ENCODE data around the gene CHPF. TPM values are rescaled to one million over a fixed set of nuclear protein-coding genes. Genes with fewer than 3 reads are reported as not detected.

CHPF gene
- total and polyA plus RNA-seq, 2 donors (not counting 3 experiments of a cell fraction or from before 2014, with no cell fraction given), result 0.24 to 0.32 TPM

- FAIRE-seq (no peak), DNase-seq (ENCODE audit: low read depth, low spot score) (no peak)
- no peak overlapping the region for H3K4me3 ChIP-seq (replicated peaks in 1 of 3; ENCODE audit: insufficient read depth in 1 of 3, low read depth in 1 of 3, low read length in 3 of 3)
- TF ChIP-seq MAX (IDR thresholded peaks at IDR 0.05; ENCODE audit: insufficient read depth, insufficient read length) (no peak), POLR2AphosphoS5 (IDR thresholded peaks at IDR 0.05; ENCODE audit: insufficient read depth, low read depth, low read length) (no peak), GATA2 (IDR thresholded peaks at IDR 0.05; ENCODE audit: insufficient read depth, insufficient read length, low read depth, low read length) (no peak), POLR2A (IDR thresholded peaks at IDR 0.05; ENCODE audit: low read depth, low read length) (no peak), JUN (IDR thresholded peaks at IDR 0.05; ENCODE audit: borderline replicate concordance, insufficient read depth, insufficient read length, low read depth) (no peak), MYC (IDR thresholded peaks at IDR 0.05; ENCODE audit: low read depth, low read length) (no peak), CTCF (IDR thresholded peaks at IDR 0.05; ENCODE audit: extremely low read depth in 1 of 2, insufficient read depth in 1 of 2, low read depth in 1 of 2, low read length in 2 of 2) (no peak), FOS (IDR thresholded peaks at IDR 0.05; ENCODE audit: borderline replicate concordance, insufficient read depth, low read length) (no peak), EZH2 (IDR thresholded peaks at IDR 0.05; ENCODE audit: borderline replicate concordance, low read depth, low read length, severe bottlenecking) (no peak)
- no peak overlapping the region for H3K27ac ChIP-seq (ENCODE audit: insufficient read depth, low read depth, low read length)
- intact Hi-C loops (cut with micrococcal nuclease) (no loop called here), dilution Hi-C loops (cut with MboI; ENCODE audit: extremely low pct_ligation_motif_present, low sequenced_read_pairs) (no loop called here)
- peaks cover 23% of the 10 kb centered on the region in 2 experiments for H3K27me3 ChIP-seq (ENCODE audit: control insufficient read depth in 2 of 2, insufficient read depth in 2 of 2, low read length in 2 of 2)
- H3K9me1 ChIP-seq (replicated peaks; ENCODE audit: control insufficient read depth, extremely low read depth, insufficient read depth, low read length), result no peaks in the 10 kb centered on the region
- POLR2A ChIA-PET, result no interaction called here
- peaks cover 7% of the 10 kb centered on the region for H3K4me1 ChIP-seq (ENCODE audit: control insufficient read depth, extremely low read depth, insufficient read depth, low read length)
- no peaks in the 10 kb centered on the region for H3K79me2 ChIP-seq (ENCODE audit: control insufficient read depth, insufficient read depth, low read length)
- no peak overlapping the region for H3K4me2 ChIP-seq (ENCODE audit: insufficient read depth, low read length)
- no peaks in the 10 kb centered on the region for H3K36me3 ChIP-seq (ENCODE audit: control insufficient read depth in 2 of 2, extremely low read depth in 1 of 2, insufficient read depth in 2 of 2, low read length in 2 of 2)
- H2AFZ ChIP-seq (ENCODE audit: low read depth, low read length), result no peak overlapping the region
- BruUV-seq (replicated peaks), result no TSS peak
- CTCF ChIA-PET, result interaction anchor here (1.3 to 4.5 kb wide), 2 partner anchors 14 to 16 kb away, joined by 7 to 25 read pairs; no protein-coding TSS in a partner anchor
- H3K9ac ChIP-seq (replicated peaks; ENCODE audit: extremely low read depth, insufficient read depth, low read length), result no peak overlapping the region
- no peaks in the 10 kb centered on the region for H4K20me1 ChIP-seq (replicated peaks; ENCODE audit: control insufficient read depth, extremely low read depth, insufficient read depth, low read length)
- H3K9me3 ChIP-seq (replicated peaks; ENCODE audit: control insufficient read depth, insufficient read depth, low read length), result no peaks in the 10 kb centered on the region
These were observed 958 bp upstream of the CHPF start for GRCh38 chr2:219544567-219544966.
